CD4-positive, alpha-beta T cell (primary cell): ENCODE data around the gene RAB3GAP1. TPM values are rescaled to one million over a fixed set of nuclear protein-coding genes. Genes with fewer than 3 reads are reported as not detected.

Source experiments
- ATAC-seq: fragments of 200-7000 bp; cut with Tn5 transposase; one replicate; pipeline ENCODE4 v1.10.0; 2022; ENCODE audit warnings: mild to moderate bottlenecking; ENCODE audit not compliant: poor library complexity
- CTCF ChIA-PET: fragments of 350-600 bp; sonication (Branson Sonifier 250); formaldehyde crosslinking; loops from one replicate; lab custom pipeline; 2021; ENCODE audit warnings: antibody characterized with exemption, inconsistent platforms; lab: Charles Lee
- POLR2A ChIA-PET: fragments of 350-600 bp; sonication (Branson Sonifier 250); formaldehyde crosslinking; loops from one replicate; lab custom pipeline; 2021; ENCODE audit warnings: antibody characterized with exemption, inconsistent platforms; lab: Charles Lee
- DNase-seq, 14 experiments: peaks; one replicate each; pipeline ENCODE4 v3.0.0-alpha.2; 2013 to 2020; ENCODE audit warnings: mixed read lengths in 2 of 14
- H3K27ac ChIP-seq, 2 donors: one replicate each; pipeline versions ENCODE4 v1.5.1 to v1.7.0; 2013; ENCODE audit warnings: low read length in 2 of 2, low read depth in 1 of 2, mild to moderate bottlenecking in 1 of 2
- H3K27me3 ChIP-seq, 2 experiments: 1 replicate in 1 of 2; 2 replicates in 1 of 2; pipeline versions ENCODE4 v1.6.1 to v1.7.0; 2013; ENCODE audit warnings: low read length in 2 of 2, control low read depth in 1 of 2, mild to moderate bottlenecking in 1 of 2, moderate library complexity in 1 of 2; ENCODE audit not compliant: insufficient read depth in 2 of 2, control insufficient read depth in 1 of 2
- H3K36me3 ChIP-seq: one replicate; pipeline ENCODE4 v1.6.1; 2013; ENCODE audit warnings: low read length, control low read depth; ENCODE audit not compliant: insufficient read depth
- H3K4me1 ChIP-seq: one replicate; pipeline ENCODE4 v1.6.1; 2013; ENCODE audit warnings: low read length, control low read depth; ENCODE audit not compliant: insufficient read depth
- H3K4me3 ChIP-seq: one replicate; pipeline ENCODE4 v1.5.1; 2013; ENCODE audit warnings: mild to moderate bottlenecking, low read length, moderate library complexity
- H3K9me3 ChIP-seq, 2 experiments: 1 replicate in 1 of 2; 2 replicates in 1 of 2; pipeline versions ENCODE4 v1.6.1 to v1.7.0; 2013; ENCODE audit warnings: low read length in 2 of 2, mild to moderate bottlenecking in 2 of 2, control low read depth in 1 of 2, moderate library complexity in 1 of 2; ENCODE audit not compliant: control insufficient read depth in 1 of 2, insufficient read depth in 1 of 2
- H3K27ac Mint-ChIP-seq: one replicate; pipeline ENCODE4 v1.8.0; 2020; ENCODE audit warnings: mixed read lengths
- H3K27me3 Mint-ChIP-seq: one replicate; pipeline ENCODE4 v1.8.0; 2021; ENCODE audit warnings: mixed read lengths
- H3K36me3 Mint-ChIP-seq: one replicate; pipeline ENCODE4 v1.8.0; 2021; ENCODE audit warnings: low read depth, mixed read lengths
- H3K4me1 Mint-ChIP-seq: one replicate; pipeline ENCODE4 v1.8.0; 2021; ENCODE audit warnings: low read depth, mixed read lengths
- H3K4me3 Mint-ChIP-seq: one replicate; pipeline ENCODE4 v1.8.0; 2020; ENCODE audit warnings: mild to moderate bottlenecking, mixed read lengths
- H3K9me3 Mint-ChIP-seq: one replicate; pipeline ENCODE4 v1.8.0; 2020; ENCODE audit warnings: mixed read lengths
- intact Hi-C, 2 experiments: fragments of 100-400 bp; cut with DNase I in 1 of 2; cut with micrococcal nuclease in 1 of 2; formaldehyde crosslinking; loops; one replicate each; pipeline versions ENCODE4 v1.15.1 to v1.9.0; 2023 to 2025; cut with DNase I, micrococcal nuclease
- total RNA-seq, 174 experiments: library from RNA in 2 of 174; stranded (reverse) in 2 of 174; gene quantifications; one replicate each; pipeline ENCODE4 v1.2.3 and lab custom pipeline; 2021 to 2026
- TF ChIP-seq, protein P1 (sequence below): fragments of 200-600 bp; IDR thresholded peaks from one replicate; pipeline ENCODE4 v1.8.0; 2022; ENCODE audit warnings: antibody characterized with exemption, mild to moderate bottlenecking

The RAB3GAP1 gene
- total RNA-seq, 2 experiments from 2014 or later = 35.9 to 37.0 TPM

DNA sequence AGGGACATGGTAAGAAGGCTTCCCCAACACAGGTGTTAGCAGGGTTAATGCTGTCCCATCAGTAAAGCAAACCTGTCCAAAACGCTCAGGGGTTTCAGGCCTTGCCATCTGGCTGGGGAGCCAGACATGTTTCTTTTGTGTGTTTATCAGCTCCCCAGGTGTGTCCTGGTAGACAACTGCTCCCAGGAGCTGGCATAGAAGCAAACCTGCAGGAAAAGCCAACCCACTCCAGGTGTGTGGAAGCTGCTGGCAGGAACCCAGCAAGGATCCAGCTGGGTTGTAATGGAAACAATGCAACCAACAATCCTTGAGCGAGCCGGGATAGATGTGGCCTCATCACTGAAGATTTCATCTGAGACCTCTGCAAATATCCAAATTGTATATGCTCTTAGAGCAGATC lies 123.1 kb downstream of the RAB3GAP1 start:
- ChIA-PET POLR2A (no interaction called here), CTCF (interaction anchor here (1.1 kb wide), 1 partner anchor 9 kb away, joined by 3 read pairs; no protein-coding TSS in a partner anchor)
- H3K9me3 Mint-ChIP-seq = peaks cover 6% of the 10 kb centered on the region
- no peaks in the 10 kb centered on the region for H3K9me3 ChIP-seq
- ATAC-seq (no peak), DNase-seq (no peak)
- H3K4me1 ChIP-seq = no peaks in the 10 kb centered on the region
- TF ChIP-seq, protein P1, sequence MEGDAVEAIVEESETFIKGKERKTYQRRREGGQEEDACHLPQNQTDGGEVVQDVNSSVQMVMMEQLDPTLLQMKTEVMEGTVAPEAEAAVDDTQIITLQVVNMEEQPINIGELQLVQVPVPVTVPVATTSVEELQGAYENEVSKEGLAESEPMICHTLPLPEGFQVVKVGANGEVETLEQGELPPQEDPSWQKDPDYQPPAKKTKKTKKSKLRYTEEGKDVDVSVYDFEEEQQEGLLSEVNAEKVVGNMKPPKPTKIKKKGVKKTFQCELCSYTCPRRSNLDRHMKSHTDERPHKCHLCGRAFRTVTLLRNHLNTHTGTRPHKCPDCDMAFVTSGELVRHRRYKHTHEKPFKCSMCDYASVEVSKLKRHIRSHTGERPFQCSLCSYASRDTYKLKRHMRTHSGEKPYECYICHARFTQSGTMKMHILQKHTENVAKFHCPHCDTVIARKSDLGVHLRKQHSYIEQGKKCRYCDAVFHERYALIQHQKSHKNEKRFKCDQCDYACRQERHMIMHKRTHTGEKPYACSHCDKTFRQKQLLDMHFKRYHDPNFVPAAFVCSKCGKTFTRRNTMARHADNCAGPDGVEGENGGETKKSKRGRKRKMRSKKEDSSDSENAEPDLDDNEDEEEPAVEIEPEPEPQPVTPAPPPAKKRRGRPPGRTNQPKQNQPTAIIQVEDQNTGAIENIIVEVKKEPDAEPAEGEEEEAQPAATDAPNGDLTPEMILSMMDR = no peak
- peaks cover 38% of the 10 kb centered on the region for H3K36me3 ChIP-seq
- no peak overlapping the region for H3K27ac ChIP-seq
- H3K36me3 Mint-ChIP-seq = peaks cover 78% of the 10 kb centered on the region
- no peak overlapping the region for H3K27ac Mint-ChIP-seq
- no peaks in the 10 kb centered on the region for H3K27me3 Mint-ChIP-seq
- intact Hi-C loops = no loop called here
- H3K27me3 ChIP-seq = no peaks in the 10 kb centered on the region
- H3K4me1 Mint-ChIP-seq = no peaks in the 10 kb centered on the region
- no peak overlapping the region for H3K4me3 ChIP-seq
- H3K4me3 Mint-ChIP-seq = no peak overlapping the region

DNA sequence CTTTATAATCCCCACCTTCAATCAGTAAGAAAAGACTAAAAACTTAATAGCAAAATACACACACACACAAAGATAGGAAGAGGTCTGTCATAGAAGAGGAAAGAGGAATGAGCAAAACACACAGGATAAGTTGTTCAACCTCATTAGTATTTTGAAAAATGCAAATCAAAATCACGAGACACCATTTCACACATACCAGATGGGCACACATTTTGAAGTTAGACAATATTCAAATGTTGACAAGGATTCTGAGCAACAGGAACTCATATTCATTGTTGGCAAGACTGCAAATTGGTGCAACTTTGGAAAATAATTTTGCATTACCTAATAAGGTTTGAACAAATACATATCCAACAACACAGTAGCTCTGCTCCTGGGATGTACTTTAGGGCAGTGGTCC lies 127.6 kb downstream of the RAB3GAP1 start:
- intact Hi-C loops = no loop called here
- Mint-ChIP-seq H3K4me1 (no peaks in the 10 kb centered on the region), H3K27ac (no peak overlapping the region), H3K36me3 (peaks cover 34% of the 10 kb centered on the region), H3K4me3 (no peak overlapping the region), H3K27me3 (no peaks in the 10 kb centered on the region), H3K9me3 (peaks cover 6% of the 10 kb centered on the region)
- TF ChIP-seq, protein P1 = no peak
- DNase-seq (no peak), ATAC-seq (no peak)
- no peaks in the 10 kb centered on the region for H3K9me3 ChIP-seq
- ChIA-PET CTCF (no interaction called here), POLR2A (no interaction called here)
- no peak overlapping the region for H3K27ac ChIP-seq
- no peak overlapping the region for H3K4me3 ChIP-seq
- H3K4me1 ChIP-seq = no peaks in the 10 kb centered on the region
- H3K36me3 ChIP-seq = peaks cover 9% of the 10 kb centered on the region
- H3K27me3 ChIP-seq = no peaks in the 10 kb centered on the region

- no peak overlapping the region for H3K27ac Mint-ChIP-seq
- intact Hi-C loops = no loop called here
- TF ChIP-seq, protein P1 = no peak
- H3K9me3 Mint-ChIP-seq = no peaks in the 10 kb centered on the region
- no peak overlapping the region for H3K4me3 Mint-ChIP-seq
- CTCF ChIA-PET = no interaction called here
- Histone ChIP-seq H3K36me3 (no peaks in the 10 kb centered on the region), H3K27ac (no peak overlapping the region), H3K4me1 (no peaks in the 10 kb centered on the region), H3K27me3 (no peaks in the 10 kb centered on the region), H3K4me3 (no peak overlapping the region), H3K9me3 (no peaks in the 10 kb centered on the region)
- no peaks in the 10 kb centered on the region for H3K27me3 Mint-ChIP-seq
- H3K36me3 Mint-ChIP-seq = peaks cover 9% of the 10 kb centered on the region
- POLR2A ChIA-PET = no interaction called here
- ATAC-seq (no peak), DNase-seq (no peak)
- no peaks in the 10 kb centered on the region for H3K4me1 Mint-ChIP-seq
Measured at GRCh38 chr2:135182190-135182589, 130.1 kb downstream of the RAB3GAP1 start.
